Lung microvascular endothelial cell (primary cell): ENCODE data around the gene KCNIP4. TPM values are rescaled to one million over a fixed set of nuclear protein-coding genes. Genes with fewer than 3 reads are reported as not detected.

Experiments used
- DNase-seq, 2 donors: peaks; one replicate each; pipeline versions ENCODE4 v3.0.0 to v3.0.0-alpha.2; 2010; ENCODE audit warnings: low read depth in 2 of 2
- total RNA-seq: library from RNA; depleted of rRNA; stranded (reverse); fragments of >200 nt; gene quantifications from 2 replicates; pipeline ENCODE4 v1.2.1, GENCODE V29; 2014

The KCNIP4 gene
- total RNA-seq, 1 donor from 2014 or later: not detected

GRCh38 chr4:21090094-21090666, 858.4 kb downstream of the KCNIP4 start:
- no peak for DNase-seq

- peak in 1 of 2 donors; percentile 23 for DNase-seq
Observed at GRCh38 chr4:21083413-21083812, 865.2 kb downstream of the KCNIP4 start.

- no peak for DNase-seq
Observed at GRCh38 chr4:21077967-21078366, 870.6 kb downstream of the KCNIP4 start.

- DNase-seq: no peak
Observed at GRCh38 chr4:21067351-21067750, 881.2 kb downstream of the KCNIP4 start.

- DNase-seq: no peak
Observed at GRCh38 chr4:21061902-21062301, 886.7 kb downstream of the KCNIP4 start.

- no peak for DNase-seq
Observed at GRCh38 chr4:21046141-21046540, 902.4 kb downstream of the KCNIP4 start.

GRCh38 chr4:21045119-21045518, 903.5 kb downstream of the KCNIP4 start:
- DNase-seq: no peak

GRCh38 chr4:21041708-21042107, 906.9 kb downstream of the KCNIP4 start:
- DNase-seq: no peak

GRCh38 chr4:21034728-21035127, 913.8 kb downstream of the KCNIP4 start:
- DNase-seq: no peak

GRCh38 chr4:21032089-21032645, 916.4 kb downstream of the KCNIP4 start:
- DNase-seq: peak in 1 of 2 donors; percentile 9

- DNase-seq: no peak
Observed at GRCh38 chr4:21018817-21019216, 929.8 kb downstream of the KCNIP4 start.

GRCh38 chr4:21013501-21013900, 935.1 kb downstream of the KCNIP4 start:
- peak in 1 of 2 donors; percentile 33 for DNase-seq

GRCh38 chr4:21012851-21013331, 935.7 kb downstream of the KCNIP4 start:
- peak; percentile 6 to 74 for DNase-seq

GRCh38 chr4:21011106-21011505, 937.5 kb downstream of the KCNIP4 start:
- DNase-seq: peak in 1 of 2 donors; percentile 83

- DNase-seq: no peak
Observed at GRCh38 chr4:21009956-21010355, 938.6 kb downstream of the KCNIP4 start.

GRCh38 chr4:21005647-21006046, 942.9 kb downstream of the KCNIP4 start:
- DNase-seq: no peak

GRCh38 chr4:21002976-21003375, 945.6 kb downstream of the KCNIP4 start:
- peak in 1 of 2 donors; percentile 66 for DNase-seq

- no peak for DNase-seq
Observed at GRCh38 chr4:21002286-21002685, 946.3 kb downstream of the KCNIP4 start.

GRCh38 chr4:21001490-21001889, 947.1 kb downstream of the KCNIP4 start:
- DNase-seq: no peak

- no peak for DNase-seq
Observed at GRCh38 chr4:20997886-20998285, 950.7 kb downstream of the KCNIP4 start.

- DNase-seq: no peak
Observed at GRCh38 chr4:20995610-20996009, 953.0 kb downstream of the KCNIP4 start.

GRCh38 chr4:20995015-20995414, 953.6 kb downstream of the KCNIP4 start:
- no peak for DNase-seq

GRCh38 chr4:20992002-20992401, 956.6 kb downstream of the KCNIP4 start:
- peak in 1 of 2 donors; percentile 77 for DNase-seq
